RCC 7860 (cell line): ENCODE measurements around the gene TMEM131.
"Not testable (repeated sequence)": the region's sequence is repeated elsewhere in the genome, so short reads cannot be mapped to it uniquely, and the experiment has no call there.

Source experiments
- DNase-seq: peaks from one replicate; pipeline ENCODE4 v3.0.0-alpha.2; 2015; ENCODE audit warnings: low spot score
- FAIRE-seq: peaks from 2 replicates; lab custom pipeline; 2012; peaks lifted over from hg19 to GRCh38; lab: Jason Lieb, UNC

TMEM131 gene

GRCh38 chr2:97918818-97919217, 76.9 kb downstream of the TMEM131 start:
- no peak for DNase-seq
- no peak for FAIRE-seq

GRCh38 chr2:97917668-97918067, 78.1 kb downstream of the TMEM131 start:
- FAIRE-seq = not testable (repeated sequence)

GRCh38 chr2:97914691-97915213, 81.0 kb downstream of the TMEM131 start:
- no peak for FAIRE-seq
- DNase-seq = no peak

More at GRCh38 chr2:97917668-97918067, 78.1 kb downstream of the TMEM131 start:
- DNase-seq = not testable (repeated sequence)

- DNase-seq = no peak
- no peak for FAIRE-seq
Measured at GRCh38 chr2:97913846-97914245, 81.9 kb downstream of the TMEM131 start.

- FAIRE-seq = no peak
- DNase-seq = no peak
Measured at GRCh38 chr2:97911922-97912575, 83.7 kb downstream of the TMEM131 start.

- DNase-seq (no peak), FAIRE-seq (no peak)
Measured at GRCh38 chr2:97911206-97911921, 84.4 kb downstream of the TMEM131 start.

- no peak for DNase-seq
- no peak for FAIRE-seq
Measured at GRCh38 chr2:97910403-97911205, 85.1 kb downstream of the TMEM131 start.

GRCh38 chr2:97908208-97908676, 87.5 kb downstream of the TMEM131 start:
- no peak for DNase-seq
- no peak for FAIRE-seq

- FAIRE-seq (no peak), DNase-seq (no peak)
Measured at GRCh38 chr2:97907369-97908100, 88.2 kb downstream of the TMEM131 start.

GRCh38 chr2:97906307-97906706, 89.4 kb downstream of the TMEM131 start:
- DNase-seq (no peak), FAIRE-seq (no peak)

GRCh38 chr2:97905294-97905693, 90.5 kb downstream of the TMEM131 start:
- FAIRE-seq (no peak), DNase-seq (no peak)

- no peak for DNase-seq
- no peak for FAIRE-seq
Measured at GRCh38 chr2:97901862-97902261, 93.9 kb downstream of the TMEM131 start.

- FAIRE-seq (no peak), DNase-seq (no peak)
Measured at GRCh38 chr2:97900806-97901205, 94.9 kb downstream of the TMEM131 start.

- DNase-seq, FAIRE-seq: not testable (repeated sequence)
Measured at GRCh38 chr2:97893042-97893441, 102.7 kb downstream of the TMEM131 start.

GRCh38 chr2:97891611-97892010, 104.1 kb downstream of the TMEM131 start:
- DNase-seq (no peak), FAIRE-seq (no peak)

GRCh38 chr2:97889156-97889555, 106.6 kb downstream of the TMEM131 start:
- DNase-seq (no peak), FAIRE-seq (no peak)

GRCh38 chr2:97885841-97886240, 109.9 kb downstream of the TMEM131 start:
- FAIRE-seq (no peak), DNase-seq (no peak)

GRCh38 chr2:97880334-97880733, 115.4 kb downstream of the TMEM131 start:
- DNase-seq (no peak), FAIRE-seq (no peak)

GRCh38 chr2:97878865-97879264, 116.9 kb downstream of the TMEM131 start:
- FAIRE-seq (no peak), DNase-seq (no peak)

- not testable (repeated sequence) for DNase-seq, FAIRE-seq
Measured at GRCh38 chr2:97878317-97878716, 117.4 kb downstream of the TMEM131 start.
